ENCODE data around the gene SPATA19. TPM values are rescaled to one million over a fixed set of nuclear protein-coding genes. Genes with fewer than 3 reads are reported as not detected.

SPATA19 gene
- total and polyA plus RNA-seq, 2 experiments from 2014 or later = not detected

GRCh38 chr11:133843454-133843987, 1.8 kb downstream of the SPATA19 start:
- Mint-ChIP-seq H3K4me1 (no peaks in the 10 kb centered on the region; the same call in 2 of the 3 replicates), H3K9me3 (peaks cover 2% of the 10 kb centered on the region; the same call in 1 of the 3 replicates), H3K27ac (no peak overlapping the region), H3K27me3 (ENCODE audit: insufficient read depth, low read depth, poor library complexity) (peaks cover 7% of the 10 kb centered on the region), H3K4me3 (no peak overlapping the region), H3K36me3 (ENCODE audit: low read depth) (no peaks in the 10 kb centered on the region)
- no peak for ATAC-seq
- Histone ChIP-seq H3K36me3 (ENCODE audit: insufficient read depth) (no peaks in the 10 kb centered on the region), H3K9me2 (ENCODE audit: insufficient read depth) (peaks cover 9% of the 10 kb centered on the region), H3K79me2 (replicated peaks; ENCODE audit: insufficient read depth) (no peaks in the 10 kb centered on the region), H2AFZ (peak overlapping the region; percentile 56; the same call in 1 of the 2 replicates), H3K4me2 (no peak overlapping the region), H3K4me3 (no peak overlapping the region), H3K4me1 (ENCODE audit: insufficient read depth) (no peaks in the 10 kb centered on the region), H4K20me1 (replicated peaks; ENCODE audit: insufficient read depth) (no peaks in the 10 kb centered on the region), H3K27ac (ENCODE audit: low read depth) (no peak overlapping the region), H3K27me3 (ENCODE audit: insufficient read depth) (no peaks in the 10 kb centered on the region), H3F3A (replicated peaks; ENCODE audit: low read depth) (no peaks in the 10 kb centered on the region)
- TF ChIP-seq ZNF331 (CRISPR knock-in tag; IDR thresholded peaks at IDR 0.05; ENCODE audit: low read depth) (no peak), ZNF114 (CRISPR knock-in tag; IDR thresholded peaks at IDR 0.05) (no peak), CTCF (conservative IDR thresholded peaks at IDR 0.05; ENCODE audit: low read depth in 2 of 2) (no peak), POLR2AphosphoS5 (IDR thresholded peaks at IDR 0.05; ENCODE audit: low read depth) (no peak), CREB1 (CRISPR knock-in tag; IDR thresholded peaks at IDR 0.05; ENCODE audit: low read depth) (no peak), EZH2phosphoT487 (IDR thresholded peaks at IDR 0.05; ENCODE audit: unreplicated experiment) (no peak), STAT1 (IDR thresholded peaks at IDR 0.05; ENCODE audit: unreplicated experiment) (no peak), REST (IDR thresholded peaks at IDR 0.05; ENCODE audit: unreplicated experiment) (no peak), NANOG (IDR thresholded peaks at IDR 0.05; ENCODE audit: borderline replicate concordance) (no peak), JUNB (IDR thresholded peaks at IDR 0.05; ENCODE audit: unreplicated experiment) (no peak)
- TF ChIP-seq, protein P1, sequence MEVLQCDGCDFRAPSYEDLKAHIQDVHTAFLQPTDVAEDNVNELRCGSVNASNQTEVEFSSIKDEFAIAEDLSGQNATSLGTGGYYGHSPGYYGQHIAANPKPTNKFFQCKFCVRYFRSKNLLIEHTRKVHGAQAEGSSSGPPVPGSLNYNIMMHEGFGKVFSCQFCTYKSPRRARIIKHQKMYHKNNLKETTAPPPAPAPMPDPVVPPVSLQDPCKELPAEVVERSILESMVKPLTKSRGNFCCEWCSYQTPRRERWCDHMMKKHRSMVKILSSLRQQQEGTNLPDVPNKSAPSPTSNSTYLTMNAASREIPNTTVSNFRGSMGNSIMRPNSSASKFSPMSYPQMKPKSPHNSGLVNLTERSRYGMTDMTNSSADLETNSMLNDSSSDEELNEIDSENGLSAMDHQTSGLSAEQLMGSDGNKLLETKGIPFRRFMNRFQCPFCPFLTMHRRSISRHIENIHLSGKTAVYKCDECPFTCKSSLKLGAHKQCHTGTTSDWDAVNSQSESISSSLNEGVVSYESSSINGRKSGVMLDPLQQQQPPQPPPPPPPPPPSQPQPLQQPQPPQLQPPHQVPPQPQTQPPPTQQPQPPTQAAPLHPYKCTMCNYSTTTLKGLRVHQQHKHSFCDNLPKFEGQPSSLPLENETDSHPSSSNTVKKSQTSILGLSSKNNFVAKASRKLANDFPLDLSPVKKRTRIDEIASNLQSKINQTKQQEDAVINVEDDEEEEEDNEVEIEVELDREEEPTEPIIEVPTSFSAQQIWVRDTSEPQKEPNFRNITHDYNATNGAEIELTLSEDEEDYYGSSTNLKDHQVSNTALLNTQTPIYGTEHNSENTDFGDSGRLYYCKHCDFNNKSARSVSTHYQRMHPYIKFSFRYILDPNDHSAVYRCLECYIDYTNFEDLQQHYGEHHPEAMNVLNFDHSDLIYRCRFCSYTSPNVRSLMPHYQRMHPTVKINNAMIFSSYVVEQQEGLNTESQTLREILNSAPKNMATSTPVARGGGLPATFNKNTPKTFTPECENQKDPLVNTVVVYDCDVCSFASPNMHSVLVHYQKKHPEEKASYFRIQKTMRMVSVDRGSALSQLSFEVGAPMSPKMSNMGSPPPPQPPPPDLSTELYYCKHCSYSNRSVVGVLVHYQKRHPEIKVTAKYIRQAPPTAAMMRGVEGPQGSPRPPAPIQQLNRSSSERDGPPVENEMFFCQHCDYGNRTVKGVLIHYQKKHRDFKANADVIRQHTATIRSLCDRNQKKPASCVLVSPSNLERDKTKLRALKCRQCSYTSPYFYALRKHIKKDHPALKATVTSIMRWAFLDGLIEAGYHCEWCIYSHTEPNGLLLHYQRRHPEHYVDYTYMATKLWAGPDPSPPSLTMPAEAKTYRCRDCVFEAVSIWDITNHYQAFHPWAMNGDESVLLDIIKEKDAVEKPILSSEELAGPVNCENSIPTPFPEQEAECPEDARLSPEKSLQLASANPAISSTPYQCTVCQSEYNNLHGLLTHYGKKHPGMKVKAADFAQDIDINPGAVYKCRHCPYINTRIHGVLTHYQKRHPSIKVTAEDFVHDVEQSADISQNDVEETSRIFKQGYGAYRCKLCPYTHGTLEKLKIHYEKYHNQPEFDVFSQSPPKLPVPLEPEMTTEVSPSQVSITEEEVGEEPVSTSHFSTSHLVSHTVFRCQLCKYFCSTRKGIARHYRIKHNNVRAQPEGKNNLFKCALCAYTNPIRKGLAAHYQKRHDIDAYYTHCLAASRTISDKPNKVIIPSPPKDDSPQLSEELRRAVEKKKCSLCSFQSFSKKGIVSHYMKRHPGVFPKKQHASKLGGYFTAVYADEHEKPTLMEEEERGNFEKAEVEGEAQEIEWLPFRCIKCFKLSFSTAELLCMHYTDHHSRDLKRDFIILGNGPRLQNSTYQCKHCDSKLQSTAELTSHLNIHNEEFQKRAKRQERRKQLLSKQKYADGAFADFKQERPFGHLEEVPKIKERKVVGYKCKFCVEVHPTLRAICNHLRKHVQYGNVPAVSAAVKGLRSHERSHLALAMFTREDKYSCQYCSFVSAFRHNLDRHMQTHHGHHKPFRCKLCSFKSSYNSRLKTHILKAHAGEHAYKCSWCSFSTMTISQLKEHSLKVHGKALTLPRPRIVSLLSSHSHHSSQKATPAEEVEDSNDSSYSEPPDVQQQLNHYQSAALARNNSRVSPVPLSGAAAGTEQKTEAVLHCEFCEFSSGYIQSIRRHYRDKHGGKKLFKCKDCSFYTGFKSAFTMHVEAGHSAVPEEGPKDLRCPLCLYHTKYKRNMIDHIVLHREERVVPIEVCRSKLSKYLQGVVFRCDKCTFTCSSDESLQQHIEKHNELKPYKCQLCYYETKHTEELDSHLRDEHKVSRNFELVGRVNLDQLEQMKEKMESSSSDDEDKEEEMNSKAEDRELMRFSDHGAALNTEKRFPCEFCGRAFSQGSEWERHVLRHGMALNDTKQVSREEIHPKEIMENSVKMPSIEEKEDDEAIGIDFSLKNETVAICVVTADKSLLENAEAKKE (CRISPR knock-in tag; IDR thresholded peaks at IDR 0.05) = no peak
- TF ChIP-seq, protein P2, sequence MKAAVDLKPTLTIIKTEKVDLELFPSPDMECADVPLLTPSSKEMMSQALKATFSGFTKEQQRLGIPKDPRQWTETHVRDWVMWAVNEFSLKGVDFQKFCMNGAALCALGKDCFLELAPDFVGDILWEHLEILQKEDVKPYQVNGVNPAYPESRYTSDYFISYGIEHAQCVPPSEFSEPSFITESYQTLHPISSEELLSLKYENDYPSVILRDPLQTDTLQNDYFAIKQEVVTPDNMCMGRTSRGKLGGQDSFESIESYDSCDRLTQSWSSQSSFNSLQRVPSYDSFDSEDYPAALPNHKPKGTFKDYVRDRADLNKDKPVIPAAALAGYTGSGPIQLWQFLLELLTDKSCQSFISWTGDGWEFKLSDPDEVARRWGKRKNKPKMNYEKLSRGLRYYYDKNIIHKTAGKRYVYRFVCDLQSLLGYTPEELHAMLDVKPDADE (IDR thresholded peaks at IDR 0.05) = no peak
- no peak for DNase-seq (ENCODE audit: low spot score)
